Cardiac muscle cell (in vitro differentiated cells and primary cell): ENCODE data around the gene PPCS. TPM values are rescaled to one million over a fixed set of nuclear protein-coding genes. Genes with fewer than 3 reads are reported as not detected.
"Not testable (repeated sequence)": the region's sequence is repeated elsewhere in the genome, so short reads cannot be mapped to it uniquely, and the experiment has no call there.

Experiments used
- DNase-seq, 2 donors: peaks; one replicate each; pipeline versions ENCODE4 v3.0.0 to v3.0.0-alpha.2; 2010 to 2017; ENCODE audit warnings: low read depth in 1 of 2, low spot score in 1 of 2
- H3K27ac ChIP-seq: fragments of 200-600 bp; sonication (generic); 2 replicates; pipeline ENCODE4 v1.5.1; 2016
- H3K27me3 ChIP-seq: fragments of 200-600 bp; sonication (generic); 2 replicates; pipeline ENCODE4 v1.6.0; 2016; ENCODE audit warnings: control low read depth
- H3K36me3 ChIP-seq: fragments of 200-600 bp; sonication (generic); 2 replicates; pipeline ENCODE4 v1.5.1; 2016; ENCODE audit warnings: control low read depth
- H3K4me1 ChIP-seq: fragments of 200-600 bp; sonication (generic); 2 replicates; pipeline ENCODE4 v1.8.1; 2017; ENCODE audit warnings: low read depth, mild to moderate bottlenecking, mixed run types
- H3K4me3 ChIP-seq: fragments of 200-600 bp; sonication (generic); 2 replicates; pipeline ENCODE4 v1.5.1; 2016; ENCODE audit warnings: mild to moderate bottlenecking
- H3K9me3 ChIP-seq: fragments of 200-600 bp; sonication (generic); 2 replicates; pipeline ENCODE4 v1.5.1; 2017; ENCODE audit warnings: low read depth, mild to moderate bottlenecking, control low read depth
- CTCF ChIP-seq: IDR thresholded peaks from 2 replicates; pipeline ENCODE4 v1.5.1; 2012; ENCODE audit warnings: low read depth, mild to moderate bottlenecking, low read length
- polyA plus RNA-seq: library from polyadenylated mRNA; unstranded; fragments of >200 nt; fragmentation: Nextera tagmentation; extraction: Ambion mirVana; gene quantifications from 2 replicates; pipeline ENCODE4 v1.2.1, GENCODE V29; 2016
- total RNA-seq: library from RNA; depleted of rRNA; stranded (reverse); fragments of >200 nt; gene quantifications from 2 replicates; pipeline ENCODE4 v1.2.3, GENCODE V29; 2016

The PPCS gene
- total and polyA plus RNA-seq, 2 experiments from 2014 or later = 54.5 to 102 TPM

GRCh38 chr1:42479621-42480020 is 23.3 kb downstream of the PPCS start:
- Histone ChIP-seq H3K9me3 (no peaks in the 10 kb centered on the region), H3K27ac (no peak overlapping the region), H3K27me3 (no peaks in the 10 kb centered on the region), H3K36me3 (no peaks in the 10 kb centered on the region), H3K4me3 (no peak overlapping the region), H3K4me1 (no peaks in the 10 kb centered on the region)
- peak; percentile 7 for TF ChIP-seq CTCF
- peak in 1 of 2 donors; percentile 11 for DNase-seq

- Histone ChIP-seq H3K36me3 (no peaks in the 10 kb centered on the region), H3K4me1 (no peaks in the 10 kb centered on the region), H3K4me3 (no peak overlapping the region), H3K9me3 (no peaks in the 10 kb centered on the region), H3K27ac (no peak overlapping the region), H3K27me3 (no peaks in the 10 kb centered on the region)
- TF ChIP-seq CTCF = no peak
- DNase-seq = peak in 1 of 2 donors; percentile 2
Observed at GRCh38 chr1:42480921-42481320, 24.6 kb downstream of the PPCS start.

- no peak for DNase-seq
- Histone ChIP-seq H3K4me1 (no peaks in the 10 kb centered on the region), H3K4me3 (no peak overlapping the region), H3K9me3 (no peaks in the 10 kb centered on the region), H3K27me3 (no peaks in the 10 kb centered on the region), H3K27ac (no peak overlapping the region), H3K36me3 (no peaks in the 10 kb centered on the region)
- TF ChIP-seq CTCF = no peak
Observed at GRCh38 chr1:42482635-42483153, 26.4 kb downstream of the PPCS start.

- Histone ChIP-seq H3K9me3 (no peaks in the 10 kb centered on the region), H3K4me1 (no peaks in the 10 kb centered on the region), H3K4me3 (no peak overlapping the region), H3K27me3 (no peaks in the 10 kb centered on the region), H3K36me3 (no peaks in the 10 kb centered on the region), H3K27ac (no peak overlapping the region)
- DNase-seq = peak in 1 of 2 donors; percentile 81
- no peak for TF ChIP-seq CTCF
Observed at GRCh38 chr1:42484382-42484781, 28.0 kb downstream of the PPCS start.

GRCh38 chr1:42490237-42490636 is 33.9 kb downstream of the PPCS start:
- no peak for TF ChIP-seq CTCF
- no peaks in the 10 kb centered on the region for H3K9me3 ChIP-seq
- no peak for DNase-seq

GRCh38 chr1:42502031-42502430 is 45.7 kb downstream of the PPCS start:
- not testable (repeated sequence) for H3K27me3 ChIP-seq, DNase-seq, H3K9me3 ChIP-seq, H3K4me3 ChIP-seq, H3K36me3 ChIP-seq, H3K27ac ChIP-seq, H3K4me1 ChIP-seq

More at GRCh38 chr1:42490237-42490636, 33.9 kb downstream of the PPCS start:
- Histone ChIP-seq H3K27me3 (no peaks in the 10 kb centered on the region), H3K27ac (no peak overlapping the region), H3K4me1 (peaks cover 6% of the 10 kb centered on the region), H3K36me3 (no peaks in the 10 kb centered on the region), H3K4me3 (no peak overlapping the region)
